ENCODE measurements around the gene OR51V1. TPM values are rescaled to one million over a fixed set of nuclear protein-coding genes. Genes with fewer than 3 reads are reported as not detected.

OR51V1 gene
- total and polyA plus RNA-seq, 4 donors = not detected

DNA sequence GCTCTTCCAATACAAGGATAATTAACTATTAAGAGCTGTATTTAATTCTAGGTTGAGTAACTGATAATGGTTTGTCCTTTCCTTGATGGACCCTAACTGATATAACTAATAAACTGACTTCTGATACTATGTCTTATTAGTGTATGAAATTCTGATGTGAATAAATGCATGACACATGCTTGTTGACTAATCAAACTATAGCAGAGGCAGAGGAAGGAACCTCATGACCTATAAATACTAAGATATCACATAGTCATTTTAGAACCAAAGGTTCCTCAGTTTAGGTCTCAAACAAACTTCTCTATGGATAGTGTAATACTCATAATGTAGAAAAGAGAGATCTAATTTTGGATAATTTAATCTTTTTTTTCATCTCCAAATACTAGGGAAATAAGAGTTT lies 38.6 kb upstream of the OR51V1 start:
- H3K4me3 ChIP-seq (ENCODE audit: low read depth in 1 of 3, low read length in 3 of 3) = no peak overlapping the region
- peaks cover 0 to 2% (median 0%) of the 10 kb centered on the region in 4 donors for H3K9me3 ChIP-seq (ENCODE audit: control insufficient read depth in 4 of 4, low read length in 3 of 4)
- DNase-seq (ENCODE audit: low spot score) = no peak
- TF ChIP-seq, protein P1, sequence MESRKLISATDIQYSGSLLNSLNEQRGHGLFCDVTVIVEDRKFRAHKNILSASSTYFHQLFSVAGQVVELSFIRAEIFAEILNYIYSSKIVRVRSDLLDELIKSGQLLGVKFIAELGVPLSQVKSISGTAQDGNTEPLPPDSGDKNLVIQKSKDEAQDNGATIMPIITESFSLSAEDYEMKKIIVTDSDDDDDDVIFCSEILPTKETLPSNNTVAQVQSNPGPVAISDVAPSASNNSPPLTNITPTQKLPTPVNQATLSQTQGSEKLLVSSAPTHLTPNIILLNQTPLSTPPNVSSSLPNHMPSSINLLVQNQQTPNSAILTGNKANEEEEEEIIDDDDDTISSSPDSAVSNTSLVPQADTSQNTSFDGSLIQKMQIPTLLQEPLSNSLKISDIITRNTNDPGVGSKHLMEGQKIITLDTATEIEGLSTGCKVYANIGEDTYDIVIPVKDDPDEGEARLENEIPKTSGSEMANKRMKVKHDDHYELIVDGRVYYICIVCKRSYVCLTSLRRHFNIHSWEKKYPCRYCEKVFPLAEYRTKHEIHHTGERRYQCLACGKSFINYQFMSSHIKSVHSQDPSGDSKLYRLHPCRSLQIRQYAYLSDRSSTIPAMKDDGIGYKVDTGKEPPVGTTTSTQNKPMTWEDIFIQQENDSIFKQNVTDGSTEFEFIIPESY (IDR thresholded peaks at IDR 0.05) = no peak
- TF ChIP-seq EGR1 (IDR thresholded peaks at IDR 0.05; ENCODE audit: low read depth in 2 of 2) (no peak), JUND (IDR thresholded peaks at IDR 0.05) (no peak), TAF1 (conservative IDR thresholded peaks at IDR 0.05) (no peak), HNF4G (IDR thresholded peaks at IDR 0.05) (no peak), YY1 (IDR thresholded peaks at IDR 0.05) (no peak), SP1 (IDR thresholded peaks at IDR 0.05) (no peak), RAD21 (IDR thresholded peaks at IDR 0.05) (no peak), FOXA2 (IDR thresholded peaks at IDR 0.05) (no peak), FOXA1 (IDR thresholded peaks at IDR 0.05) (no peak), RXRA (IDR thresholded peaks at IDR 0.05) (no peak), HNF4A (conservative IDR thresholded peaks at IDR 0.05) (no peak)
- TF ChIP-seq, protein P2, sequence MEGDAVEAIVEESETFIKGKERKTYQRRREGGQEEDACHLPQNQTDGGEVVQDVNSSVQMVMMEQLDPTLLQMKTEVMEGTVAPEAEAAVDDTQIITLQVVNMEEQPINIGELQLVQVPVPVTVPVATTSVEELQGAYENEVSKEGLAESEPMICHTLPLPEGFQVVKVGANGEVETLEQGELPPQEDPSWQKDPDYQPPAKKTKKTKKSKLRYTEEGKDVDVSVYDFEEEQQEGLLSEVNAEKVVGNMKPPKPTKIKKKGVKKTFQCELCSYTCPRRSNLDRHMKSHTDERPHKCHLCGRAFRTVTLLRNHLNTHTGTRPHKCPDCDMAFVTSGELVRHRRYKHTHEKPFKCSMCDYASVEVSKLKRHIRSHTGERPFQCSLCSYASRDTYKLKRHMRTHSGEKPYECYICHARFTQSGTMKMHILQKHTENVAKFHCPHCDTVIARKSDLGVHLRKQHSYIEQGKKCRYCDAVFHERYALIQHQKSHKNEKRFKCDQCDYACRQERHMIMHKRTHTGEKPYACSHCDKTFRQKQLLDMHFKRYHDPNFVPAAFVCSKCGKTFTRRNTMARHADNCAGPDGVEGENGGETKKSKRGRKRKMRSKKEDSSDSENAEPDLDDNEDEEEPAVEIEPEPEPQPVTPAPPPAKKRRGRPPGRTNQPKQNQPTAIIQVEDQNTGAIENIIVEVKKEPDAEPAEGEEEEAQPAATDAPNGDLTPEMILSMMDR (IDR thresholded peaks at IDR 0.05; ENCODE audit: low read depth, low read length, missing input control) = no peak
- TF ChIP-seq, protein P3, sequence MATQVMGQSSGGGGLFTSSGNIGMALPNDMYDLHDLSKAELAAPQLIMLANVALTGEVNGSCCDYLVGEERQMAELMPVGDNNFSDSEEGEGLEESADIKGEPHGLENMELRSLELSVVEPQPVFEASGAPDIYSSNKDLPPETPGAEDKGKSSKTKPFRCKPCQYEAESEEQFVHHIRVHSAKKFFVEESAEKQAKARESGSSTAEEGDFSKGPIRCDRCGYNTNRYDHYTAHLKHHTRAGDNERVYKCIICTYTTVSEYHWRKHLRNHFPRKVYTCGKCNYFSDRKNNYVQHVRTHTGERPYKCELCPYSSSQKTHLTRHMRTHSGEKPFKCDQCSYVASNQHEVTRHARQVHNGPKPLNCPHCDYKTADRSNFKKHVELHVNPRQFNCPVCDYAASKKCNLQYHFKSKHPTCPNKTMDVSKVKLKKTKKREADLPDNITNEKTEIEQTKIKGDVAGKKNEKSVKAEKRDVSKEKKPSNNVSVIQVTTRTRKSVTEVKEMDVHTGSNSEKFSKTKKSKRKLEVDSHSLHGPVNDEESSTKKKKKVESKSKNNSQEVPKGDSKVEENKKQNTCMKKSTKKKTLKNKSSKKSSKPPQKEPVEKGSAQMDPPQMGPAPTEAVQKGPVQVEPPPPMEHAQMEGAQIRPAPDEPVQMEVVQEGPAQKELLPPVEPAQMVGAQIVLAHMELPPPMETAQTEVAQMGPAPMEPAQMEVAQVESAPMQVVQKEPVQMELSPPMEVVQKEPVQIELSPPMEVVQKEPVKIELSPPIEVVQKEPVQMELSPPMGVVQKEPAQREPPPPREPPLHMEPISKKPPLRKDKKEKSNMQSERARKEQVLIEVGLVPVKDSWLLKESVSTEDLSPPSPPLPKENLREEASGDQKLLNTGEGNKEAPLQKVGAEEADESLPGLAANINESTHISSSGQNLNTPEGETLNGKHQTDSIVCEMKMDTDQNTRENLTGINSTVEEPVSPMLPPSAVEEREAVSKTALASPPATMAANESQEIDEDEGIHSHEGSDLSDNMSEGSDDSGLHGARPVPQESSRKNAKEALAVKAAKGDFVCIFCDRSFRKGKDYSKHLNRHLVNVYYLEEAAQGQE (IDR thresholded peaks at IDR 0.05) = no peak
- TF ChIP-seq, protein P4, sequence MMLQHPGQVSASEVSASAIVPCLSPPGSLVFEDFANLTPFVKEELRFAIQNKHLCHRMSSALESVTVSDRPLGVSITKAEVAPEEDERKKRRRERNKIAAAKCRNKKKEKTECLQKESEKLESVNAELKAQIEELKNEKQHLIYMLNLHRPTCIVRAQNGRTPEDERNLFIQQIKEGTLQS (IDR thresholded peaks at IDR 0.05) = no peak
- TF ChIP-seq, protein P5, sequence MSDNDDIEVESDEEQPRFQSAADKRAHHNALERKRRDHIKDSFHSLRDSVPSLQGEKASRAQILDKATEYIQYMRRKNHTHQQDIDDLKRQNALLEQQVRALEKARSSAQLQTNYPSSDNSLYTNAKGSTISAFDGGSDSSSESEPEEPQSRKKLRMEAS (IDR thresholded peaks at IDR 0.05) = no peak
- no peaks in the 10 kb centered on the region for H3K4me1 ChIP-seq (ENCODE audit: control insufficient read depth in 4 of 4, insufficient read depth in 4 of 4, low read length in 3 of 4)
- H3K36me3 ChIP-seq (ENCODE audit: control insufficient read depth in 4 of 4, insufficient read depth in 3 of 4, low read depth in 1 of 4, low read length in 3 of 4) = no peaks in the 10 kb centered on the region
- H3K9ac ChIP-seq (ENCODE audit: low read depth in 1 of 2, low read length in 2 of 2) = no peak overlapping the region
- H3K27ac ChIP-seq (ENCODE audit: low read depth in 1 of 2, low read length in 2 of 2) = no peak overlapping the region
- peaks cover 0 to 3% (median 0%) of the 10 kb centered on the region in 4 donors for H3K27me3 ChIP-seq (ENCODE audit: control insufficient read depth in 4 of 4, insufficient read depth in 4 of 4, low read length in 3 of 4)

DNA sequence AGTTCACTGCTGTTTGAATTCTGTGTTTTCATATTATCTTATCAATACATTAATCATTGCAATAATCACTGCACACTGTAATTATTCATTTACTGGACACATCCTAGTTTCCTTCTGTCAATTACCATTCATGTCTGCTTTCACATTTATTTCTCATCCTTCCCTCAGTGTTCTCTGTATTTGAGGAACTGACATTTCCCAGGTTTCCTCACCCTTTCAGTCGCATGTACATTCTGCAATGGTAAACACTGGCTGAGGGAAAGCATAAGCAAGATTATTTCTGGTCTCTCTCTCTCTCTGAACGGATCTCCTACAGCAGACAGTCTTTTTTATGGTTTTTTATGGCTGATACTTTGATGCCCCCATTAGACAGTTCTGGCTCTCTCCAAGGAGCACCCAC lies 38.0 kb upstream of the OR51V1 start:
- Histone ChIP-seq H3K9ac (ENCODE audit: low read depth in 1 of 2, low read length in 2 of 2) (no peak overlapping the region), H3K36me3 (ENCODE audit: control insufficient read depth in 4 of 4, insufficient read depth in 3 of 4, low read depth in 1 of 4, low read length in 3 of 4) (no peaks in the 10 kb centered on the region), H3K27me3 (ENCODE audit: control insufficient read depth in 4 of 4, insufficient read depth in 4 of 4, low read length in 3 of 4) (peaks cover 0 to 3% (median 0%) of the 10 kb centered on the region in 4 donors), H3K9me3 (ENCODE audit: control insufficient read depth in 4 of 4, low read length in 3 of 4) (peaks cover 0 to 2% (median 0%) of the 10 kb centered on the region in 4 donors), H3K4me1 (ENCODE audit: control insufficient read depth in 4 of 4, insufficient read depth in 4 of 4, low read length in 3 of 4) (no peaks in the 10 kb centered on the region), H3K27ac (ENCODE audit: low read depth in 1 of 2, low read length in 2 of 2) (no peak overlapping the region), H3K4me3 (ENCODE audit: low read depth in 1 of 3, low read length in 3 of 3) (no peak overlapping the region)
- 42% methylated on average over 2 of the region's 2 CpGs for WGBS
- DNase-seq (ENCODE audit: low spot score) = no peak
- TF ChIP-seq, protein P4 (IDR thresholded peaks at IDR 0.05) = no peak
- no peak for TF ChIP-seq FOXA1 (IDR thresholded peaks at IDR 0.05)
- TF ChIP-seq, protein P3 (IDR thresholded peaks at IDR 0.05) = no peak
- TF ChIP-seq TAF1 (conservative IDR thresholded peaks at IDR 0.05) = no peak
- no peak for TF ChIP-seq FOXA2 (IDR thresholded peaks at IDR 0.05)

Data from liver (tissue), 9 donors.